ENCODE measurements around the gene FAM186B.
"Not testable (repeated sequence)": the region's sequence is repeated elsewhere in the genome, so short reads cannot be mapped to it uniquely, and the experiment has no call there.

The FAM186B gene, protein sequence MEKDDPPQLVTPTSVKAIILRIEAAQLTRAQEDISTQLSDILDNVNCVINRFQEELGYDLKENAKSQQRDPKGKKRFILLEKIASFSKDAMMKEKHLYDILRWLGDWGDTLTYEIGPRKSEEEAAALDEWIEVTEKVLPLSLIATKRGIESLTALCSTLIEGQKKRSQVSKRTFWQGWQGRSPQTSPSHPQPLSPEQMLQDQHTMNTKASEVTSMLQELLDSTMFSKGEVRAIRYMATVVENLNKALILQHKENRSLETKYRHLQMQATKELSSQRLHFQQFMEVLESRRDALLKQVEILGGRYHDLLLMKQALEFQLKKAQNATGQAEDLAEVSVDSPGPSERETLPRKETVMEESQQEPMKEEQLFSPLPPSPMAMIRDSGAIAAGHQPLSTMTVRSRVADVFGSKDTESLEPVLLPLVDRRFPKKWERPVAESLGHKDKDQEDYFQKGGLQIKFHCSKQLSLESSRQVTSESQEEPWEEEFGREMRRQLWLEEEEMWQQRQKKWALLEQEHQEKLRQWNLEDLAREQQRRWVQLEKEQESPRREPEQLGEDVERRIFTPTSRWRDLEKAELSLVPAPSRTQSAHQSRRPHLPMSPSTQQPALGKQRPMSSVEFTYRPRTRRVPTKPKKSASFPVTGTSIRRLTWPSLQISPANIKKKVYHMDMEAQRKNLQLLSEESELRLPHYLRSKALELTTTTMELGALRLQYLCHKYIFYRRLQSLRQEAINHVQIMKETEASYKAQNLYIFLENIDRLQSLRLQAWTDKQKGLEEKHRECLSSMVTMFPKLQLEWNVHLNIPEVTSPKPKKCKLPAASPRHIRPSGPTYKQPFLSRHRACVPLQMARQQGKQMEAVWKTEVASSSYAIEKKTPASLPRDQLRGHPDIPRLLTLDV

GRCh38 chr12:49605539-49605938 is at the start of gene FAM186B:
Gene FAM186B (minus strand): TSS chr12:49605639. CDS start chr12:49605477, 162 bp downstream.
- not testable (repeated sequence) for DNase-seq

GRCh38 chr12:49654715-49655114 is 49.3 kb upstream of the FAM186B start:
- DNase-seq = no peak

DNA sequence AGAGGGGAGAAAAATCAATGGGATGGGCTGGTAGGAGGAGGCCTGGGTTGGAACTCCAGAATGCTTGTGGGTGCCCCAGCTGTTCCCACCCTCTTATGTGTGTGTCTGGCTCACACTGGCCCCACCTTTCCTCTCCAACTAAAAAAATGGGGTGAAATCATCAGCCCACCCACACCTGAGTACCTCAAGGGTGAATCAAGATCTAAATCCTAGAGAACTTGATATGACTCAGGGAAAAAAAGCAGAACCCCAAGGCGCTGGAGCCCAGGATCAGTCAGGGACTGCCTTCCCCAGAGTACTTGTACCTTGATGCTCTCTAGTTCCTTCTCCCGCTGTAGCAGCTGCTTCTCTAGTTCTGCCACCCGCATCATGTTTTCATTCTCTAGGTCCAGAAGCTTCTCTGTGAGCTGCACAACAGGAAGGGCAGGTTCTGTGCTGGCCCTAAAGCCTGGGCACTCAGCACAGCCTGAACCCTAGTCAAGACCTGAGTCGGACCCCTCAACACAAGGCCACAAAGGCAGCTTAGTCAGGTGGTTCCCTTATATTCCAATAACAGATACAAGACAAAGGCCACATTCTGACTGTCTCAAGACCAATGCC is 47.6 kb upstream of the FAM186B start:
- DNase-seq = no peak

DNA sequence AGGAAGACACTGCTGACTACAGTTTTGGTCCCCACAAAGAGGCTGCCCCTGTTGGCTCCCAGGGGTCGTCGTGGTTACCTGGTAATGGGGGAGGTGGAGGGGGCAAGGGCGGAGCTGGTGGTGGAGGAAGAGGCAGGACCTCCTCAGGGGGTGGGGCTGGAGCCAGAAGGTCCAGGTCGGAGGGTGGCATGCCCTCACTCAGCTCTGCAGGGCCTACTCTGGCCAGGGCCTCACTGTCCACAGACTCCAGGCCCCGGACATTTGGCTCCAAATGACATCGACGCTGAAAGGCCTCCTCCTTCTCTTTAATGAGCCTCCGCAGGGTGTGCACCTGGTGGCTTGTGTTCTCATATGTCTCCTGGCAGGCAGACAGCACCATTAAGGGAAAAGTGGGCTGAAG is 46.4 kb upstream of the FAM186B start:
- DNase-seq = no peak

GRCh38 chr12:49649892-49650291 is 44.5 kb upstream of the FAM186B start:
- no peak for DNase-seq

DNA sequence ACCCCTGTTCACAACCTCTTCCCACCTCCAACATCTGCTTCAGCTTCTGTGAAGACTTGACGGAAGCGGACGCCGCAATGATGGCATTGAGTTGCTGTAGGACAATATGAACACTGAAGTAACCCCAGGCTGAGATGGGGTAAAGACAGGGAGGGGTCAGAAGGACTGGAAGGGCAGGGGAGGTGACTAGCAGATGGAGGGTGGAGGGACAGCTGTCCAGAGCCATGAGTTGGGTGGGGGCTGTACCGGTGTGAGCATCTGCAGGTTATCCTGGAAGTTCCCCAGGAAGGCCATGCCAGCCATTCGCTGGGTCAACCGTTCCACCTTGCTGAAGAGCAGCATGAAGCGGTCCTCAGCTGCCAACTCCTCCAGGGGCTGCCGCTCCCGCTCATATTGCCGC is 44.0 kb upstream of the FAM186B start:
- no peak for DNase-seq

GRCh38 chr12:49648712-49649003 is 43.2 kb upstream of the FAM186B start:
- DNase-seq = no peak

DNA sequence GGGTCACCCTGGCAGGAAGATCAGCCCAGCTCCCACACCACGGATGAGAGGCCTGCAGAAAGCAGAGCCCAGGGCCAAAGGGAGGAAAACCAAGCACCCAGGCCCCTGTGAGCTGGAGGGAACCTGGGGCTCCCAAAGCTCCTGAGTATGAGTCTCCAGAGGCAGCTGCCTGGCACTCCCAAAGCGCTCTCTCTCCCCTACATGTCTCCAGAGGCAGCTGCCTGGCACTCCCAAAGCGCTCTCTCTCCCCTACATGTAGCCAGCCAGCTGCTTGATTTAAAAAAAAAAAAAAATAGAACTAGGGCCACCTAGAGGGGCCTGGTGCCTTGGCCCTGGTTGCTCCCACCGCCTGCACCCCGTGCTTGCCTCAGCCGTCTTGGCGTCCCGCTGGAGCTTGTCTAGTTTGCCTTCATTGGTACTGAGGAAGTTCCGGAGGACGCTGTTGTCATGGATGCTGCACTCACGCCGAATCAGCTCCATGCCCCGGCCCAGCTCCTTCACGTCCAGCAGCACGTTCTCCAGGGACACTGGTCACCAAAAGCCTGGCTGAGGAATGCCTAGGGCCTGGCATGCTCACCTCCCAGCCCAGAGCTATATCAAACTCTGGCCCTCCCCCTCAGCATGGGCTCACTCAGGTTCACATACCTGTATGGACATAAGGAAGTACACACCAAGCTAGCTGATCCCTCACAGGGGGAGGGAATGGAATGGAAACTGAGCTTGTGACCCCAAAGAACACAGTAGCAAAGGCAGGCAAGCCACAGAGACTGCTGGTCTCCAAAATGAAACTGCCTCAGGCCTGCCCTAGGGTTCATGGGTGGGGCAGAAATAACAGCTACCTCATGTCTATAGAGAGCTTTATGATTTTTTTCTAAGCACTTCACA is 42.6 kb upstream of the FAM186B start:
- DNase-seq = no peak

GRCh38 chr12:49646871-49647654 is 41.6 kb upstream of the FAM186B start:
- DNase-seq = no peak

- no peak for DNase-seq
Observed at GRCh38 chr12:49646331-49646830, 40.9 kb upstream of the FAM186B start.

GRCh38 chr12:49645146-49646039 is 40.0 kb upstream of the FAM186B start:
- DNase-seq = no peak

GRCh38 chr12:49644620-49644994 is 39.2 kb upstream of the FAM186B start:
- peak; percentile 86 for DNase-seq

- DNase-seq = no peak
Observed at GRCh38 chr12:49643961-49644619, 38.7 kb upstream of the FAM186B start.

DNA sequence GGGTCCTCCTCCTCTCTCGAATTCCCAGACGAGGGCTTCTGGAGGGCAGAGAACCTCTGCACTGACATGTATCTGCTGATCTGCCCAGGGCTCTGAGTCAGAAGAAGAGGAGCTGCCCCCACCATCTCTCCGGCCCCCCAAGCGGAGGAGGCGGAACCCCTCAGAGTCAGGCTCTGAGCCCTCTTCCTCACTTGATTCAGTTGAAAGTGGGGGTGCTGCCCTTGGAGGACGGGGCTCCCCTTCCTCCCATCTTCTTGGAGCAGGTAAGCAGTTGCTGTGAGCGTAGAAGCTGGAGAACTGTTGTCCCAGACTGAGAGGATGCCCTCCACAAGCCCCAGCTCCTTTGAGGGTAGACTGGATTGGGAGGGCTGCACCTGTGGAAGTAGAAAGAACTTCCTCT is 37.7 kb upstream of the FAM186B start:
- no peak for DNase-seq

- DNase-seq = no peak
Observed at GRCh38 chr12:49642370-49642802, 36.9 kb upstream of the FAM186B start.

- no peak for DNase-seq
Observed at GRCh38 chr12:49641748-49642369, 36.4 kb upstream of the FAM186B start.

GRCh38 chr12:49636979-49637755 is 31.7 kb upstream of the FAM186B start:
- peak; percentile 72 for DNase-seq

- no peak for DNase-seq
Observed at GRCh38 chr12:49636574-49636973, 31.1 kb upstream of the FAM186B start.

DNA sequence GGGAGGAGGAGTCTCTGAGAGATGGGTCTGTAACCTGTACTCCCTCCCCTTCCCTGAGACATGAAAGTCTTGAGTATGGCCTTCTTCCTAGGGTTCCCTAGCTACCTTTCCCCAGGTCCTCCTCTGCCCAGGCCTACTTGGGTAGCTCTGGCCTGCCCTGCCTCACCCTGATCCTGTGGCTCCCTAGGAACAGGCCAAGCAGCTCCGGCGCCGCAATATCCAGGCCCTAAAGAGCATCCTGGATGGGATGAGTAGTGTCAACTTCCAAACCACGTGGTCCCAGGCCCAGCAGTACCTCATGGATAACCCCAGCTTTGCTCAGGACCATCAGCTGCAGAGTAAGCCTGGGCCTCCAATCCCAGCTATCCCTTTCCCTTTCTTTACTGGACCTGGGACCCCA is 30.2 kb upstream of the FAM186B start:
- no peak for DNase-seq

Data from CD4-positive, alpha-beta T cell treated with Interleukin-21 for 1 hour (primary cell).